Activated CD8-positive, alpha-beta memory T cell treated with anti-CD3 and anti-CD28 coated beads, Interleukin-2, amount 10 ng/mL, durations not matched to agents 7 days and 5 days (primary cell): Measurements from ENCODE around the gene SH3BP5. TPM values are rescaled to one million over a fixed set of nuclear protein-coding genes. Genes with fewer than 3 reads are reported as not detected.

Experiments
- ATAC-seq: fragments of 150-1000 bp; cut with Tn5 transposase; one replicate; pipeline ENCODE4 v1.10.0; 2021; ENCODE audit warnings: moderate library complexity
- CTCF ChIA-PET: fragments of 350-600 bp; sonication (Branson Sonifier 250); formaldehyde crosslinking; loops from one replicate; lab custom pipeline; 2021; ENCODE audit warnings: antibody characterized with exemption; lab: Charles Lee
- DNase-seq: peaks from one replicate; pipeline ENCODE4 v3.0.0-alpha.2; 2020
- H3K27ac Mint-ChIP-seq: one replicate; pipeline ENCODE4 v1.8.0; 2021; ENCODE audit warnings: mild to moderate bottlenecking, mixed read lengths
- H3K27me3 Mint-ChIP-seq: one replicate; pipeline ENCODE4 v1.8.0; 2021; ENCODE audit warnings: mixed read lengths
- H3K36me3 Mint-ChIP-seq: one replicate; pipeline ENCODE4 v1.8.0; 2021; ENCODE audit warnings: mild to moderate bottlenecking, mixed read lengths
- H3K4me1 Mint-ChIP-seq: one replicate; pipeline ENCODE4 v1.8.0; 2021; ENCODE audit warnings: mixed read lengths
- H3K4me3 Mint-ChIP-seq: one replicate; pipeline ENCODE4 v1.8.0; 2021; ENCODE audit warnings: mild to moderate bottlenecking, moderate library complexity, mixed read lengths
- H3K9me3 Mint-ChIP-seq: one replicate; pipeline ENCODE4 v1.8.0; 2022; ENCODE audit warnings: low read depth, mixed read lengths
- total RNA-seq, 2 experiments: library from RNA; stranded (reverse); gene quantifications; one replicate each; pipeline ENCODE4 v1.2.3, GENCODE V29; 2021

The SH3BP5 gene
- total RNA-seq, 2 experiments from 2014 or later = 19.4 to 30.3 TPM

GRCh38 chr3:15272426-15273196, 59.8 kb downstream of the SH3BP5 start:
- Mint-ChIP-seq H3K9me3 (no peaks in the 10 kb centered on the region), H3K36me3 (peaks cover 24% of the 10 kb centered on the region), H3K4me1 (peaks cover 72% of the 10 kb centered on the region), H3K27me3 (no peaks in the 10 kb centered on the region), H3K27ac (peak overlapping the region; percentile 86), H3K4me3 (no peak overlapping the region)
- DNase-seq = peak; percentile 40
- CTCF ChIA-PET = interaction anchor here (0.8 to 8.4 kb wide), 8 partner anchors 32 to 133 kb away, joined by 3 to 145 read pairs (median 6); partner anchors contain the start of gene SH3BP5
- ATAC-seq = no peak

DNA sequence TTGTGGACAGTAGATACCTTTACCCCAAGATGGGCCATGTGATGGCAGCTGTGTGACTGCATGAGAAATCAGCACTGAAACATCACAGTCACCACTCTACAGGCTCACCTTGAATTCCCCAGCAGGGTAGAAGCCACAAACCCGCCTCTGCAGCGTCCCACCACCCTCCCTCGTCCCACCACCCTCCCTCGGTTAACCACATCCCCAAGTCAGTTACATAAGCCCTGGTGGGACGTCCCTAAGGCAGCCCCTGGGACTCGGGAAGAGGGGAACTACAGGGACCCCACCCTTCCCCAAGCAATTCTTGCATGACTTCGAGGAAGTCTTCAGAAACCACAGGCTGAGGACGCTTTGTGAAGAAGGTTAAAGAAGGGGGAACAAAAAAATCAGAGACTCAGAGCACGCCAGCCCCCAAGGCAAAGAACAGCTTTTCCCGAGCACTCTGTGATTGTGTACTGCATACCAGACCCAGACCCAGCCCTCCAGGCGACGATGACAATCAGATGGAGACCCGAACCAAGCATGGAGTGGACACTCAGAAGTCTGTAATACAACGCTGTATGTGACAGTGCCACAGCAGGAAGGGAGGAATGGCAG, 60.5 kb downstream of the SH3BP5 start:
- H3K27ac Mint-ChIP-seq = peak overlapping the region; percentile 86
- CTCF ChIA-PET = interaction anchor here (0.8 to 8.4 kb wide), 8 partner anchors 32 to 134 kb away, joined by 3 to 145 read pairs (median 10); partner anchors contain the start of gene SH3BP5
- peaks cover 76% of the 10 kb centered on the region for H3K4me1 Mint-ChIP-seq
- H3K27me3 Mint-ChIP-seq = no peaks in the 10 kb centered on the region
- peak overlapping the region; percentile 45 for H3K4me3 Mint-ChIP-seq
- peak; percentile 62 for ATAC-seq
- DNase-seq = peak; percentile 90
- no peaks in the 10 kb centered on the region for H3K9me3 Mint-ChIP-seq
- H3K36me3 Mint-ChIP-seq = peaks cover 24% of the 10 kb centered on the region

DNA sequence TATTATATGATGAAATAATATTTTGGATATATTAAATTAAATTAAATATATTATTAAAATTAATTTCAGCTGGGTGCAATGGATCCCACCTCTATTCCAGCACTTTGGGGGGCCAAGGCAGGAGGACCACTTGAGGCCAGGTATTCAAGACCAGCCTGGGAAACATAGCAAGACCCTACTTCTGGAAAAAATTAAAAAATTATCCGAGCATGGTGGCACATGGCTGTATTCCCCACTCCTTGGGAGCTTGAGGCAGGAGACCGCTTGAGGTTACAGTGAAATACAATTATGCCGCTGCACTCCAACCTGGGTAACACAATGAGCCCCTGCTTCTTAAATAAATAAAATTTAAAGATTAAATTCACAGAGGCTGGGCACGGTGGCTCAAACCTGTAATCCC, 61.4 kb downstream of the SH3BP5 start:
- Mint-ChIP-seq H3K4me1 (peaks cover 76% of the 10 kb centered on the region), H3K4me3 (no peak overlapping the region), H3K27ac (no peak overlapping the region), H3K9me3 (no peaks in the 10 kb centered on the region), H3K27me3 (no peaks in the 10 kb centered on the region), H3K36me3 (peaks cover 24% of the 10 kb centered on the region)
- ATAC-seq = no peak
- CTCF ChIA-PET = interaction anchor here (0.8 to 8.4 kb wide), 9 partner anchors 21 to 134 kb away, joined by 3 to 145 read pairs (median 14); partner anchors contain the start of gene SH3BP5
- DNase-seq = peak; percentile 21

DNA sequence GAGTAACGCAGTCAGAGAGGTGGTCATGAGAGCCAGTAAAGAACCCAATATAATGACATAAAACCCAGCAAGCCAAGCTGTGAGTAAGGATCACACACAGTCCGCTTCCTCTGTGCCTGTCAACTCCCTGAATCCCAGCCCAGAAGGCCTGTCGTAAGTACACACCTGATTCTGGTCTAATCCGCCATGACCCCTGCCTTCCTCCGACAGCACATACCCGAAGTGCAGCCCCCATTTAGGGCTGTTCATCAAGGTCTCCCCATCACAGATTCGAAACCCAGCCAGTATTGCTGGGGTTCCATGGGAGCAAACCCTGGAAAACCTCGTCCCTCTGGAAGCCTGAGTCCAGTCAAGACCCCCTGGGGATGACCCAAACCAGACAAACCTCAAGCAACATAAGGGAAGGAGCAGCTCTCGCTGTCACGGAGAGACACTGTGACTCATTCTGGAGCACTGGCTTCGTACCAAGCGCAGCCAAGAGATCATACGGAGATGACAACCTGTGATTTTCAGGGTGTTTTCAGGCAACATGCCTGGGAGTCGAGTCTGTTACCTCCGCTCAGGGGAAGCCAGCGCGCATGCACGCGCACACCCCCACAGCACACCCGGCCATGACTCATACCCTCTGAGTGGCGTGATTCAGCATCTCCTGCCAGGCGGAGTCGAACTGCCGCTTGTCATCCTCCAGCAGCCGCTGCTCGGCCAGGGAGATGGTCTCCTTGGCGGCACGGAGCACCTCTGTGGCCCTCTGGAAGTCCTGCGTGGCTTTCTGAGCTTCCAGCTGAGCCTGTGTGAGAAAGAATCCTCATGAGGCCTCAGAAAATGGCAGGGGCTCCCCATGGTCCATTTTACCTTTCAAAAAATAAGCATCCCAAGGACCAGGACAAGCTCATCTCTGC, 63.0 kb downstream of the SH3BP5 start:
- ATAC-seq (peak; percentile 88), DNase-seq (peak; percentile 92)
- no peaks in the 10 kb centered on the region for H3K9me3 Mint-ChIP-seq
- peaks cover 75% of the 10 kb centered on the region for H3K4me1 Mint-ChIP-seq
- peak overlapping the region; percentile 85 for H3K27ac Mint-ChIP-seq
- H3K27me3 Mint-ChIP-seq = no peaks in the 10 kb centered on the region
- H3K36me3 Mint-ChIP-seq = peaks cover 18% of the 10 kb centered on the region
- peak overlapping the region; percentile 26 for H3K4me3 Mint-ChIP-seq
- CTCF ChIA-PET = interaction anchor here (0.9 to 8.4 kb wide), 29 partner anchors 10 to 312 kb away, joined by 3 to 145 read pairs (median 13); partner anchors contain the start of genes CAPN7 and SH3BP5

GRCh38 chr3:15268033-15268631, 64.3 kb downstream of the SH3BP5 start:
- ATAC-seq (peak; percentile 66), DNase-seq (peak; percentile 91)
- Mint-ChIP-seq H3K27ac (peak overlapping the region; percentile 21), H3K4me3 (no peak overlapping the region), H3K36me3 (peaks cover 14% of the 10 kb centered on the region), H3K9me3 (no peaks in the 10 kb centered on the region), H3K4me1 (peaks cover 66% of the 10 kb centered on the region), H3K27me3 (no peaks in the 10 kb centered on the region)
- CTCF ChIA-PET = interaction anchor here (0.5 to 8.4 kb wide), 60 partner anchors 9 to 1234 kb away, joined by 3 to 145 read pairs (median 6); partner anchors contain the start of genes CAPN7 and SH3BP5

- CTCF ChIA-PET = interaction anchor here (0.7 to 8.4 kb wide), 59 partner anchors 8 to 321 kb away, joined by 3 to 145 read pairs (median 6); partner anchors contain the start of genes CAPN7 and SH3BP5
- ATAC-seq = no peak
- peak; percentile 34 for DNase-seq
- peaks cover 60% of the 10 kb centered on the region for H3K4me1 Mint-ChIP-seq
- no peak overlapping the region for H3K4me3 Mint-ChIP-seq
- no peaks in the 10 kb centered on the region for H3K27me3 Mint-ChIP-seq
- no peaks in the 10 kb centered on the region for H3K9me3 Mint-ChIP-seq
- H3K36me3 Mint-ChIP-seq = peaks cover 13% of the 10 kb centered on the region
- no peak overlapping the region for H3K27ac Mint-ChIP-seq
These were observed 64.9 kb downstream of the SH3BP5 start for GRCh38 chr3:15267502-15267901.

- Mint-ChIP-seq H3K36me3 (peaks cover 13% of the 10 kb centered on the region), H3K9me3 (no peaks in the 10 kb centered on the region), H3K27ac (no peak overlapping the region), H3K4me3 (no peak overlapping the region), H3K4me1 (peaks cover 52% of the 10 kb centered on the region), H3K27me3 (no peaks in the 10 kb centered on the region)
- ATAC-seq (no peak), DNase-seq (peak; percentile 38)
- CTCF ChIA-PET = interaction anchor here (0.9 to 8.4 kb wide), 31 partner anchors 7 to 289 kb away, joined by 3 to 145 read pairs (median 7); partner anchors contain the start of genes CAPN7 and SH3BP5
These were observed 65.6 kb downstream of the SH3BP5 start for GRCh38 chr3:15266510-15267376.

- CTCF ChIA-PET = interaction anchor here (0.9 to 8.4 kb wide), 16 partner anchors 11 to 290 kb away, joined by 3 to 145 read pairs (median 27); partner anchors contain the start of genes CAPN7 and SH3BP5
- Mint-ChIP-seq H3K27me3 (no peaks in the 10 kb centered on the region), H3K4me1 (peaks cover 49% of the 10 kb centered on the region), H3K4me3 (no peak overlapping the region), H3K27ac (peak overlapping the region; percentile 22), H3K36me3 (peaks cover 12% of the 10 kb centered on the region), H3K9me3 (no peaks in the 10 kb centered on the region)
- DNase-seq (peak; percentile 29), ATAC-seq (no peak)
These were observed 66.5 kb downstream of the SH3BP5 start for GRCh38 chr3:15265655-15266509.

GRCh38 chr3:15264486-15264885, 67.9 kb downstream of the SH3BP5 start:
- ATAC-seq (no peak), DNase-seq (no peak)
- Mint-ChIP-seq H3K36me3 (peaks cover 13% of the 10 kb centered on the region), H3K4me1 (peaks cover 40% of the 10 kb centered on the region), H3K9me3 (no peaks in the 10 kb centered on the region), H3K4me3 (no peak overlapping the region), H3K27ac (no peak overlapping the region), H3K27me3 (no peaks in the 10 kb centered on the region)
- CTCF ChIA-PET = interaction anchor here (0.9 to 8.4 kb wide), 8 partner anchors 27 to 291 kb away, joined by 3 to 145 read pairs (median 33); partner anchors contain the start of gene SH3BP5

DNA sequence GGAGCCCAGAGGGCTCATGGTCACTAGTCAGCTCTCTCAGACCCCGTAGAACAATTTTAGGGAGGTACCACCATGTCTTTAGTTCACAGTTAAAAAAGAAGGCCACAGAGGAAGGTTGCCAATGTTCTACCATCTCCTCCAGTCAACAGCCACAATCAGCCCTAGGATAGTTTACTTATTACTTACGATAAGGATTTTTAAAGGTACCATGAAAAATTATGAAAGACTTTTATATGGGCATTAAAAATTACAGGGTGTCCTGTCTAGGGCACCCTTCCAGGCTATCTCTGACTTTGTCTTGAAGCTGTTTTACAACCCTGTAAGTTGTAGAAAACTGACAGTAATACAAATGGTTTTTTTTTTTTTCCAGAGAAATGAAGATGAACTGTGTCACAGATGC, 68.5 kb downstream of the SH3BP5 start:
- no peak overlapping the region for H3K4me3 Mint-ChIP-seq
- no peak for DNase-seq
- no peaks in the 10 kb centered on the region for H3K9me3 Mint-ChIP-seq
- no peaks in the 10 kb centered on the region for H3K27me3 Mint-ChIP-seq
- H3K36me3 Mint-ChIP-seq = peaks cover 12% of the 10 kb centered on the region
- ATAC-seq = no peak
- no peak overlapping the region for H3K27ac Mint-ChIP-seq
- CTCF ChIA-PET = interaction anchor here (0.9 to 8.4 kb wide), 6 partner anchors 68 to 292 kb away, joined by 4 to 145 read pairs (median 76); partner anchors contain the start of gene SH3BP5
- H3K4me1 Mint-ChIP-seq = peaks cover 35% of the 10 kb centered on the region

GRCh38 chr3:15263120-15263519, 69.3 kb downstream of the SH3BP5 start:
- peaks cover 28% of the 10 kb centered on the region for H3K4me1 Mint-ChIP-seq
- no peak overlapping the region for H3K4me3 Mint-ChIP-seq
- H3K36me3 Mint-ChIP-seq = peaks cover 17% of the 10 kb centered on the region
- no peaks in the 10 kb centered on the region for H3K9me3 Mint-ChIP-seq
- H3K27ac Mint-ChIP-seq = no peak overlapping the region
- DNase-seq (no peak), ATAC-seq (no peak)
- CTCF ChIA-PET = interaction anchor here (1.2 kb wide), 1 partner anchor 69 kb away, joined by 4 read pairs; the partner anchor contains the start of gene SH3BP5
- no peaks in the 10 kb centered on the region for H3K27me3 Mint-ChIP-seq
